ENCODE results near the gene AGBL4.
"Not testable (repeated sequence)": the region's sequence is repeated elsewhere in the genome, so short reads cannot be mapped to it uniquely, and the experiment has no call there.

DNA sequence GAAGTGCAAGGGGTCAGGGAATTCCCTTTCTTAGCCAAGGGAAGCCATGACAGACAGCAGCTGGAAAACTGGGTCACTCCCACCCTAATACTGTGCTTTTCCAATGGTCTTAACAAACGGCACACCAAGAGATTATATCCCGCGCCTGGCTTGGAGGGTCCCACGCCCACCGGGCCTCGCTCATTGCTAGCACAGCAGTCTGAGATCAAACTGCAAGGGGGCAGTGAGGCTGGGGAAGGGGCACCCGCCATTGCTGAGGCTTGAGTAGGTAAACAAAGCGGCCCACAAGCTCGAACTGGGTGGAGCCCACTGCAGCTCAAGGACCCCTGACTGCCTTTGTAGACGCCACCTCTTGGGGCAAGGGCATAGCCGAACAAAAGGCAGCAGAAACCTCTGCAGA is 108.5 kb downstream of the AGBL4 start:
- TF ChIP-seq EZH2phosphoT487 (IDR thresholded peaks at IDR 0.05; ENCODE audit: insufficient read depth, low read depth); EZH2 (IDR thresholded peaks at IDR 0.05; ENCODE audit: insufficient read depth, poor library complexity, severe bottlenecking): not testable (repeated sequence)

Measured in GM23248 (cell line).